Fibroblast of skin of back (primary cell): Measurements from ENCODE around the gene GTPBP3. TPM values are rescaled to one million over a fixed set of nuclear protein-coding genes. Genes with fewer than 3 reads are reported as not detected.
"Not testable (repeated sequence)": the region's sequence is repeated elsewhere in the genome, so short reads cannot be mapped to it uniquely, and the experiment has no call there.

Experiments used
- DNase-seq: peaks from one replicate; pipeline ENCODE4 v3.0.0-alpha.2; 2013
- polyA plus RNA-seq, 2 experiments: library from polyadenylated mRNA; unstranded; fragments of 120-200 nt; gene quantifications; one replicate each; pipeline ENCODE4 v1.2.1, GENCODE V29; 2013; ENCODE audit not compliant: insufficient read length in 2 of 2

Gene GTPBP3, protein sequence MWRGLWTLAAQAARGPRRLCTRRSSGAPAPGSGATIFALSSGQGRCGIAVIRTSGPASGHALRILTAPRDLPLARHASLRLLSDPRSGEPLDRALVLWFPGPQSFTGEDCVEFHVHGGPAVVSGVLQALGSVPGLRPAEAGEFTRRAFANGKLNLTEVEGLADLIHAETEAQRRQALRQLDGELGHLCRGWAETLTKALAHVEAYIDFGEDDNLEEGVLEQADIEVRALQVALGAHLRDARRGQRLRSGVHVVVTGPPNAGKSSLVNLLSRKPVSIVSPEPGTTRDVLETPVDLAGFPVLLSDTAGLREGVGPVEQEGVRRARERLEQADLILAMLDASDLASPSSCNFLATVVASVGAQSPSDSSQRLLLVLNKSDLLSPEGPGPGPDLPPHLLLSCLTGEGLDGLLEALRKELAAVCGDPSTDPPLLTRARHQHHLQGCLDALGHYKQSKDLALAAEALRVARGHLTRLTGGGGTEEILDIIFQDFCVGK
- 19.6 TPM for polyA plus RNA-seq (2013, experiment 1 of 2; ENCODE audit: insufficient read length)
- 11.4 TPM for polyA plus RNA-seq (2013, experiment 2 of 2; ENCODE audit: insufficient read length)

DNA sequence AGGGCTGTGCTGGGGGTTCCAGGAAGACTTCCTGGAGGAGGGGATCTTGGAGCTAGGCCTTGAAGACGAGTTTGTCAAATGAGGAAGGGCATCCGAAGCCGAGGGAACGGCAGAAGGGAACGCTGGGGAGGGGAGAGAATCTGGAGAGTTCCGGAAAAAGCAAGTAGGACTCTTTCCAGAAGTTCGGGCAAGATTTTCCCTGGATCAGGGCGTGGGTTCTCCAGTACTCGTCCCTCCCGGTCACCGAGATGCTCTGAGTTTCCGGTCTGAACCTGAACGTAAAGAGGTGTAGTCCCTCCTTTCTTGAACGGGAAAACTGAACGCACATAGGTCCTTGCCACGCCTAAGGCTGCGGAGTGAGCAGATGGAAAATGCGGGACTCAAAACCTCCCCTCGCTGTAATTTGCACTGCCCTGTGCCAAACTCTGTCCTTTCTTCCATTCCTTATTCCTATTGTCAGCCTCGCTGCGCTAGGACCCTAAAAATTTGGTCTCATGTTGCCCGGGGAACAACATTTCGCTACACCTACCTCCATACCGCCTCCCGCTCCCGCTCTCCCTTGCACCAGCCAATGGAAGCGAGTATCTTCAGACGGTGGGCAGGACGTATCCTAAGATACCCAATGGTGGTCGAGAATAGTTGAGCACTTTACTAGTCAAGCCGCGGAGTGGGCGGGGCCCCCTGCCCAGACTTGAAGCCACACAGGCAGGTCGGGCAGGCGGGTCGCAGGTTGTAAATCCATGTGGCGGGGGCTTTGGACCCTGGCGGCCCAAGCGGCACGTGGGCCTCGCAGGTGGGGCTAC, at the start of gene GTPBP3:
Gene GTPBP3, plus strand, starts transcription at position 682 of the 803 bp plus-strand sequence. Its CDS starts 59 bp downstream, at position 741.
- DNase-seq: peak; percentile 99

- peak; percentile 78 for DNase-seq
Measured at GRCh38 chr19:17289489-17289888, 47.9 kb upstream of the GTPBP3 start.

DNA sequence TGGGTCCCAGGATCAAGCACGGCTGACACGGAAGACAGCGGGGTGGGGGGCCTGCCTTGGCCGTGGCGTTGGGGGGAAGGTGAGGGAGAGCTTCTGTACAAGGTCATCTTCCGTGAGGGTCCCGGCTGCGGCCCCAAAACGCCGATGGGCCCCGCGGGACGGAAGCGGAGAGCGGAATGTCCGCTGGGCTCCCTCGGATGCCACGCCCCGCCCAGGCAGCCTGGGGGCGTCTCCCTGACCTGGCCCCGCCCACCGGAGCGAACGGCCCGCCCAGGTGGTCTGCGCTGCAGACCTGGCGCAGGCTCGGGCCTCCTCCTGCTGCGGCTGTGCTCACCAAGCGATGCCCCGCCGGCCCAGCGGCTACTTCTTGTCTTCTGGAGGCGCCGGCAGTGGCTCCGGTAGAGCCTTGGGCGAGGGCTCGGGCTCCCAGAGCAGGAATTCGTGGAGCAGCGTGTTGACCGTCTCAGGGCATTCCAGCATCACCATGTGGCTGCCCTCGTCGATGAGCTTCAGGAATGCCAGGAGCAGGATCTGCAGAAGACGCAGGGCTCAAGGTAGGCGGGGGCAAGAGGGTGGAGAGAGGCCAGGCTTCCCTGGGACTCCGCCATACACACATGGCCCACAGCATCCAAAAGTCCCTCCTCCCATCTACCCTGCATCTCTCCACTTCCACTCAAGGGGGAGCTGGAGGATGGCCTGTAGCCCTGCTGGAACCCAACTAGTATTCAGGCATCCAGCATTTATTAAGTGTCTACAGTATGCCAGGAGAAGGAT, 44.9 kb upstream of the GTPBP3 start:
- peak; percentile 89 for DNase-seq

- DNase-seq: no peak
Measured at GRCh38 chr19:17293605-17294004, 43.7 kb upstream of the GTPBP3 start.

DNA sequence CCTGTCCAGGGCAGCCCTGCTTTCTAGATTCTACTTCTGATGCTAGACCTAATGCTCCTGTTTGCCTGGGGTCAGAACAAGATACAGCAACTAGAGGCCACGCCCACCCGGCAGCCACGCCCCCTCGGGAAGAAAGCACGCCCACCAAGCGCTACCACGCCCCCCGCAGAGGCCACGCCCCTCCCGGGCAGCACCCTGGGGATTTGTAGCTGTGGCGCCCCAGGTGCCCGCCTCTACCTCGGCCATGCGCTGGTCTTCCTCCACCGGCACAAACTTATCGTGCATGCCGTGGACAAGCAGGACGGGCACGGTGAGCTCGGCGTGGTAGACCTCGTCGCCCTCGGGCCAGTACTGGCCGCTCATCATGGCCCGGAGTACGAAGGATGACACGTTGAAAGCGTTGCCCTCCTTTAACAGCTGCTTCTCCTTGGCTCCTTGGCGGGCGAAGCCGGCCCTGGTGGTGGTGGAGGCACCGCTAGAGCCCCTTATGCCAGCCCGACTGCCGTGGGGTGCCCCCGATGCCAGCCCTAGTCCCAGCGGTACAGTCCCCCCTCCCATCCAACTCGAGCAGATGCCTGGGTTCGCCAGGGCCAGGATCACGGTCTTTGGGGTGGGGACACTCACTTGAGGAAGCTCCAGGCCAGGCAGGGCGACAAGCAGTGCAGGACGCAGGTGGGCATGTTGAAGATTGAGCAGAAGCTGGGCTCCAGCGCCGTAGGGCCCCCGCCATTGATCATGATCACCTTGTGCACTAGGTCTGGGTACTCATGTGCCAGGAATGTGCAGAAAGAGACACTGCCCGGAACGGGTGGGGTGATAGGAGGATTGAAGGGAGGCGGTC, 43.1 kb upstream of the GTPBP3 start:
- no peak for DNase-seq

- not testable (repeated sequence) for DNase-seq
Measured at GRCh38 chr19:17295551-17295950, 41.8 kb upstream of the GTPBP3 start.

- DNase-seq: peak; percentile 31
Measured at GRCh38 chr19:17296273-17296672, 41.1 kb upstream of the GTPBP3 start.

DNA sequence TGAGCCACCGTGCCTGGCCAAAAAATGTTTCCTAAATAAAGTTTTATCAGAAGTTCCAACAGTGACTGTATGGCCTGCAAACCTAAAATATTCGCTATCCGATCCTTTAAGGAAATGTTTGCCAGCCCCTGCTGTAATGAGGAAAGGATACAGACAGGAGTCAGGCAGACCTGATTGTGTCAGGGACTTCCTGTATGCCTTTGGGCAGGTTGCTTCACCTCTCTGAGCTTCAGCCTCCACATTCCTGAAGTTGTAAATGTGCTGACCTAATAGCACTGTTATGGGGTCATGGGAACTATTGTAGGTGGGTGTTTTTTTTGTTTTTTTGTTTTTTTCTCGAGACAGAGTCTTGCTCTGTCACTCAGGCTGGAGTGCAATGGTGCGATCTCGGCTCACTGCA, 40.4 kb upstream of the GTPBP3 start:
- no peak for DNase-seq

- DNase-seq: no peak
Measured at GRCh38 chr19:17300992-17301619, 36.2 kb upstream of the GTPBP3 start.

DNA sequence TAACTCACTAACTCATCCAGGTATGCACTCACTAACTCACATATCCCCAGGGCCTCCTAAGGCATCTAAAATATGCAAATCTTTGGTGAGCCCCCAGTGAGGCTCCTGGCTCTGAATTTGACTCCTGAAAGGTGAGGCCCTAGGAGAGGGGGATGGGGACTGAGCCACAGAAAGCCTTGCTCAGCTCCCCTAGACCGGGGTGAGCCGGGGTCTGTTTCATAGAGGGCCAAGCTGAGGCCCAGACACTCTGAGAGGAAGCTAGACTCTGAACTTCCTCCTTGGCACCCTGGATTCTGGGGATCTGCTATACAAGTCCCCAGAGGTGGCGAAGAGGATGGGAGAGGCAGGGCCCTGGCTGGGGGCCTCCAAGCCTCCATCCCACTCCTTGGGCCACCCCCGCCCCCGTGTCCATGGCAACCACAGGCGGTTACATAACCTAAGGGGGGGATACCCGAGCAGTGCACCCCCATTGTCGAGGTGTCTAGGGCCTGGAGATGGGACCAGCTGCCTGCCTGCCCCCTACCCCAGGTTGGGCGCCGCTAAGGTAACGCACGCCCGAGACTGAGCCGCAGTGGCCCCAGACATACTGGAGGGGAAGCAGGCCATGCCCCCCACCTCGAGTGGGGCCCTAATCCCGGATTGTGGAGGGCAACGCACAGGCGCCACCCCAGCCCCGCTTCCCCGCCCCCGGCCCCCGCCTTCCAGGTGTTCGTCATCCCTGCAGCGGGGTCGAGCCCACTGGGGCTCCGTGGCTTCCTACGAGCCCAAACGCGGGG, 34.8 kb upstream of the GTPBP3 start:
- DNase-seq: no peak

- DNase-seq: peak; percentile 92
Measured at GRCh38 chr19:17303167-17303939, 34.0 kb upstream of the GTPBP3 start, which contains the start of gene ABHD8. Gene ABHD8 (minus strand): TSS chr19:17303425. CDS start chr19:17301616, 1,809 bp downstream.

- DNase-seq: no peak
Measured at GRCh38 chr19:17303940-17304267, 33.4 kb upstream of the GTPBP3 start.

GRCh38 chr19:17304386-17305215, 32.8 kb upstream of the GTPBP3 start:
- DNase-seq: no peak

GRCh38 chr19:17305216-17305516, 32.2 kb upstream of the GTPBP3 start:
- no peak for DNase-seq

DNA sequence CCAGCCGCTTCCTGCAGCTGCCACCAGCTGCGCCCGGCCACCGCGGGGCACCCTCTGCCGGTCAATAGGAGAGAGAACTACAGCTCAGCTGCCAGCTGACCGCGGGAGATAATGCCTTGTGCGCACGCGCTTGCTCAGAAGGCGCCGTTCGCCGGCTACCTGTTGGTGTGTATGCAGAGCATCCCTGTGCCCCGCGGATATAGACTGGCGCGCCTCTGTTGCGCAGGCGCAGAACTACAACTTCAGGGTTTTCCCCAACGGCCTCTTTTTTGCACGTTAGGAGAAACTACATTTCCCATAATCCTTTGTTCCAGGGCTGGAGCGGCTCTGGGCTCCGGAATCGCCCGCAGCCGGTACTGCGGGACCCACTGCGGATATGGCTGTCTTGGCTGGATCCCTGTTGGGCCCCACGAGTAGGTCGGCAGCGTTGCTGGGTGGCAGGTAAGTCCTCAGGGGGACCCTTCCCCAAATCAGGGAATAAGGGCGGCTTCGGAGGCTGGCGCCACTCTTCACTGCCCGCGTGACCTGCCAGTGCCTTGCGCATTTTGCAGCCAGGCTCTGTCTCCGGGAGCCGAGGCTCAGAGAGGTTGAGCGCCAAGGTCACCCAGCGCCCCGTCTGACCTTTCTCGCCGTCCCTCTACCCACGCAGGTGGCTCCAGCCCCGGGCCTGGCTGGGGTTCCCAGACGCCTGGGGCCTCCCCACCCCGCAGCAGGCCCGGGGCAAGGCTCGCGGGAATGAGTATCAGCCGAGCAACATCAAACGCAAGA, 31.7 kb upstream of the GTPBP3 start, which contains the start of gene MRPL34:
Gene MRPL34, plus strand, starts transcription at position 356 of the 768 bp plus-strand sequence. Its CDS starts 21 bp downstream, at position 377.
- peak; percentile 98 for DNase-seq

DNA sequence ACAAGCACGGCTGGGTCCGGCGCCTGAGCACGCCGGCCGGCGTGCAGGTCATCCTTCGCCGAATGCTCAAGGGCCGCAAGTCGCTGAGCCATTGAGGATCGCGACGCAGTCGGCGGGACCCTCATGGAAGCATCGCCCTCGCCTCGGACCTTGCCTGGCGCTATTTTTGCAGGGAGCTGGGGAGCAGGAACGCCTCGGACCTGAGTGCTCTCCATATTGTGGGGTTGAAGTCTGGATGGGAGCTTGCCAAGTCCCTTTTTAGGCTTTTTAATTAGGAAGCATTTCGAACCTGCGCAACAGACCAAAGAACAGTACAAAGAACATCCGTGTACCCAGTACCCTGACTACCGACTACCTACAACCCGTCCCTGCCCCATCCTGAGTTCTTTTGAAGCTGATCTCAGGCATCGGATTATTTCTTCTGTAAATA, 31.1 kb upstream of the GTPBP3 start:
- no peak for DNase-seq

GRCh38 chr19:17307876-17308377, 29.4 kb upstream of the GTPBP3 start:
- no peak for DNase-seq
